Breast epithelium (tissue), 4 donors: ENCODE results near the gene MAP3K1. TPM values are rescaled to one million over a fixed set of nuclear protein-coding genes. Genes with fewer than 3 reads are reported as not detected.

Source experiments
- DNase-seq, 2 donors: peaks; one replicate each; pipeline ENCODE4 v3.0.0-alpha.2; 2019; ENCODE audit warnings: low spot score in 2 of 2
- H3K27ac ChIP-seq, 2 donors: fragments of 200-600 bp; sonication (generic) in 1 of 2; one replicate each; pipeline ENCODE4 v1.5.1; 2016 to 2019; ENCODE audit warnings: mild to moderate bottlenecking in 1 of 2
- H3K27me3 ChIP-seq, 2 donors: fragments of 200-600 bp; sonication (generic) in 1 of 2; one replicate each; pipeline versions ENCODE4 v1.5.1 to v1.6.0; 2017 to 2019; ENCODE audit warnings: control low read depth in 1 of 2, mild to moderate bottlenecking in 1 of 2
- H3K36me3 ChIP-seq: fragments of 200-600 bp; one replicate; pipeline ENCODE4 v1.5.1; 2019
- H3K4me1 ChIP-seq, 2 donors: fragments of 200-600 bp; sonication (generic); one replicate each; pipeline ENCODE4 v1.5.1; 2016 to 2019; ENCODE audit warnings: control low read depth in 1 of 2
- H3K4me3 ChIP-seq, 3 donors: fragments of 200-600 bp; sonication (generic); 1 replicate in 2 of 3; 2 replicates in 1 of 3; pipeline ENCODE4 v1.5.1; 2016 to 2019; ENCODE audit warnings: mild to moderate bottlenecking in 3 of 3, moderate library complexity in 2 of 3
- H3K9me3 ChIP-seq, 2 donors: fragments of 200-600 bp; sonication (generic) in 1 of 2; one replicate each; pipeline ENCODE4 v1.5.1; 2016 to 2019; ENCODE audit warnings: control low read depth in 1 of 2
- CTCF ChIP-seq, 3 donors: fragments of 450-650 bp; IDR thresholded peaks; one replicate each; pipeline ENCODE4 v1.5.1; 2016 to 2017; ENCODE audit warnings: antibody characterized with exemption in 3 of 3, mild to moderate bottlenecking in 3 of 3, moderate library complexity in 3 of 3
- POLR2A ChIP-seq: fragments of 450-650 bp; IDR thresholded peaks from one replicate; pipeline ENCODE4 v1.6.1; 2016; ENCODE audit warnings: antibody characterized with exemption, mild to moderate bottlenecking, moderate library complexity
- POLR2AphosphoS5 ChIP-seq, 3 donors: sonication (generic); formaldehyde crosslinking; IDR thresholded peaks; one replicate each; pipeline ENCODE4 v1.6.1; 2017; ENCODE audit warnings: antibody characterized with exemption in 3 of 3
- intact Hi-C: fragments of 100-400 bp; cut with DNase I; formaldehyde crosslinking; loops from one replicate; pipeline ENCODE4 v1.15.1; 2023; ENCODE audit warnings: low total_unique reads
- total RNA-seq, 3 donors: library from RNA; depleted of rRNA; stranded (reverse); fragments of >200 nt; gene quantifications; one replicate each; pipeline ENCODE4 v1.1.0, GENCODE V29; 2016

MAP3K1 gene
- total RNA-seq, 3 donors from 2014 or later = 14.9 to 138 (median 77.7) TPM

GRCh38 chr5:56801256-56801655 is 14.1 kb upstream of the MAP3K1 start:
- Histone ChIP-seq H3K9me3 (no peaks in the 10 kb centered on the region), H3K27ac (no peak overlapping the region), H3K36me3 (no peaks in the 10 kb centered on the region), H3K4me3 (no peak overlapping the region), H3K27me3 (no peaks in the 10 kb centered on the region), H3K4me1 (no peaks in the 10 kb centered on the region)
- DNase-seq = no peak
- TF ChIP-seq CTCF (IDR thresholded peaks at IDR 0.05) = no peak
- no peak for TF ChIP-seq POLR2A
- no peak for TF ChIP-seq POLR2AphosphoS5 (IDR thresholded peaks at IDR 0.05)
- intact Hi-C loops = no loop called here

- intact Hi-C loops = no loop called here
- Histone ChIP-seq H3K27me3 (no peaks in the 10 kb centered on the region), H3K4me1 (no peaks in the 10 kb centered on the region), H3K9me3 (no peaks in the 10 kb centered on the region), H3K4me3 (no peak overlapping the region), H3K36me3 (no peaks in the 10 kb centered on the region), H3K27ac (no peak overlapping the region)
- DNase-seq = no peak
- TF ChIP-seq POLR2AphosphoS5 (IDR thresholded peaks at IDR 0.05) (no peak), CTCF (IDR thresholded peaks at IDR 0.05) (no peak), POLR2A (no peak)
These were observed 13.1 kb upstream of the MAP3K1 start for GRCh38 chr5:56802205-56802604.

- no peak overlapping the region for H3K27ac ChIP-seq
- no peaks in the 10 kb centered on the region for H3K27me3 ChIP-seq
- DNase-seq = no peak
- TF ChIP-seq POLR2AphosphoS5 (IDR thresholded peaks at IDR 0.05) (no peak), POLR2A (no peak), CTCF (IDR thresholded peaks at IDR 0.05) (no peak)
- H3K9me3 ChIP-seq = no peaks in the 10 kb centered on the region
- intact Hi-C loops = no loop called here
- no peaks in the 10 kb centered on the region for H3K4me1 ChIP-seq
- no peak overlapping the region for H3K4me3 ChIP-seq
- H3K36me3 ChIP-seq = no peaks in the 10 kb centered on the region
These were observed 12.3 kb upstream of the MAP3K1 start for GRCh38 chr5:56803025-56803424.

- H3K9me3 ChIP-seq = no peaks in the 10 kb centered on the region
- no peak for TF ChIP-seq POLR2AphosphoS5 (IDR thresholded peaks at IDR 0.05)
- no peaks in the 10 kb centered on the region for H3K36me3 ChIP-seq
- H3K27me3 ChIP-seq = no peaks in the 10 kb centered on the region
- H3K27ac ChIP-seq = no peak overlapping the region
- intact Hi-C loops = no loop called here
- no peak for DNase-seq
- H3K4me1 ChIP-seq = no peaks in the 10 kb centered on the region
- H3K4me3 ChIP-seq = no peak overlapping the region
These were observed 11.5 kb upstream of the MAP3K1 start for GRCh38 chr5:56803894-56804293.

- intact Hi-C loops = no loop called here
- Histone ChIP-seq H3K27ac (no peak overlapping the region), H3K4me1 (no peaks in the 10 kb centered on the region), H3K36me3 (no peaks in the 10 kb centered on the region), H3K9me3 (no peaks in the 10 kb centered on the region), H3K27me3 (no peaks in the 10 kb centered on the region), H3K4me3 (no peak overlapping the region)
- TF ChIP-seq CTCF (IDR thresholded peaks at IDR 0.05) (no peak), POLR2AphosphoS5 (IDR thresholded peaks at IDR 0.05) (no peak), POLR2A (no peak)
- DNase-seq = no peak
These were observed 7.7 kb upstream of the MAP3K1 start for GRCh38 chr5:56807679-56808078.

- Histone ChIP-seq H3K27ac (no peak overlapping the region), H3K36me3 (no peaks in the 10 kb centered on the region), H3K4me3 (no peak overlapping the region), H3K27me3 (no peaks in the 10 kb centered on the region), H3K4me1 (no peaks in the 10 kb centered on the region), H3K9me3 (no peaks in the 10 kb centered on the region)
- DNase-seq = no peak
- TF ChIP-seq POLR2AphosphoS5 (IDR thresholded peaks at IDR 0.05) (no peak), CTCF (IDR thresholded peaks at IDR 0.05) (no peak), POLR2A (no peak)
- intact Hi-C loops = no loop called here
These were observed 7.1 kb upstream of the MAP3K1 start for GRCh38 chr5:56808211-56808610.
